Amygdala (tissue), 56 donors: ENCODE measurements around the gene NFIC.
A peak's percentile ranks its signal among the peaks of the same experiment; 100 is the strongest.
"Not testable (repeated sequence)": the region's sequence is repeated elsewhere in the genome, so short reads cannot be mapped to it uniquely, and the experiment has no call there.

Experiments used
- DNase-seq, 56 donors: peaks; one replicate each; lab custom pipeline; 2025; lab: John Stamatoyannopoulos, UW

The NFIC gene

GRCh38 chr19:3365836-3366752 is at the start of gene NFIC:
TSS of gene NFIC (plus strand) at chr19:3366583. CDS start at chr19:3366637, 54 bp downstream.
- DNase-seq = peak in 41 of 56 donors; percentile 20 to 87 (median 50)

DNA sequence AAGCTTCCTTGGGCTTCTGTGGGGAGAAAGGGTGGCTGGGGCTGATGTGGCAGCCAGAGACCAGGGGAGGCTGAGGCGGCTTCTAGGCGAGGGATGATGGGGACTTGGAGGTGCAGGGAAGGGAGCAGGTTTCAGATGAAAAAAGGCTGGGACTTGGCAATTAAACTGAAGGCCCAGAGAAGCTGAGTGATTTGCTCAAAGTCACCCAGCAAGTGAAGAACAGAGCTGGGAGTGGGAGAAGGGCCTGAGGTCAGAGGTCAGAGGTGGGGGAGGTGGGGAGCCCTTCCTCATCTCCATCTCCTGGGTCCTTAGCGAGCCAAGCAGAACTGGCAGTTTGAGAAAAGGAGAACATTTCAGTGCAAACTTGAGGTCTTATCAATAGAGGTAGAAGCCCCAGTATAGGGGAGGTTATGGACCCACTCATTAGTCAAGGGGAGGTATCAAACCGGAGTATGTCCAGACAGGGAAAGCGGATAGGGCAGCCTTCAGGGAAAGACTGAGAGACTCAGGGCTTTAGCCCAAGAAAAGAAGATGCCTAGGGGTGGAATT is 49.6 kb upstream of the NFIC start:
- DNase-seq = no peak

GRCh38 chr19:3319643-3320353 is 46.6 kb upstream of the NFIC start:
- DNase-seq = no peak

DNA sequence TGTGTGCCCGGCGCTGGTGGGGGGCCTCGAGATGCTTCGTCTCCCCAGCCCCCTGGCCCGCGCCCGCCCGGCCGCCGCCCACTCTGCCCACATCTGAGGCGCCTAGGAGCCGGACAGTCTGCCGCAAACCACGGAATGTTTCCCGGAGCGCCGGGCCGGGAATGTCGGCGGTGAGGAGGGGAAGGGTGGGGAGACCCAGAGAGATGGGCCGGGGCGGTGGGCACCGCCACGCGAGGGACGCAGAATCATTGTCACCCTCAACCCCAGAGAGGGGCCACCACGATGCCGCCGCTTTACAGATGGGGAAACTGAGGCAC is 46.1 kb upstream of the NFIC start:
- no peak for DNase-seq

GRCh38 chr19:3320853-3321252 is 45.5 kb upstream of the NFIC start:
- DNase-seq = no peak

DNA sequence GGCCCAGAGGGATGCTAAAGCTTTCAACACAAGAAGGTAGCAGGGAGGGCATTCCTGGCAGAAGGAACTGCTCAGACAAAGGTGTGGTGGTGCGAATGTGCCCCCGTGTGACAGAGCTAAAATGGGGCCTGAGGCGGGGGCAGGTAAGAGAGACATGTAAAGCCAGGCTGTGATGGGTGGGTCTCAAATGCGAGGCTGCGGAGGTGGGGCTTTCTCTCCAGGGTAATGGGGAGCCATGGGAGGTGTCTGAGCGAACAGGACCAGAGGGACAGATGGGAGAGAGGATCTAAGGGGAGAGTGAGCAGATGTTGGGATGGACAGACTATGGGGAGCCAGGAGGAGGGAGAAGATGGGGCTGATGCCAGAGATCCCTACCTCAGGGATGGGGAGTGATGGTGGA is 44.7 kb upstream of the NFIC start:
- DNase-seq = no peak

DNA sequence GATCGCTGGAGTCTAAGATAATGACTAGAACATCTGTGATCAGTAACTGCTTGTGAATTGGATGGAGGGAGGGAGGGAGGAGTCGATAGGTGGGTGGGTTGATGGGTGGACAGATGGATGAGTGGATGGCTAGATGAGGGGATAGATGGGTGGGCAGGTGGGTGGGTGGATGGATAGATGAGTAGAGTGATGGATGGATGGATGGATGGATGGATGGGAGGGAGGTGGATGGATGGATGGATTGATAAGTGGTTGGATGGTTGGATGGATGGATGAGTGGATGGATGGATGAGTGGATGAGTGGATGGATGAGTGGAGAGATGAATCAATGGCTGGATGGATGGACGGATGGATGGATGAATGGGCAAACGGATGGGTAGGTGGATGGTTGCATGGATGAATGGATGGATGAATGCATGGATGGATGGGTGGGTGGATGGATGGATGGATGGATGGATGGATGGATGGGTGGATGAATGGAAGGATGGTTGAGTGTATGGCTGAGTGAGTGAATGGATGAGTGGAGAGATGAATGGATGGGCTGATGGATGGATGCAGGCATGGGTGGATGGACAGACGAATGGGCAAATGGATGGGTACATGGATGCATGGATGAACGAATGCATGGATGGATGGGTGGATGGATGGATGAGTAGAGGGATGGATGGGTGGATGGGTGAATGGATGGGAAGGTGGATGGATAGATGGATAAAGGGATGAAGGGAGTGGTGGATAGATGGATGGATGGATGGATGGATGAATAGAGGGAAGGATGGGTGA is 44.0 kb upstream of the NFIC start:
- no peak for DNase-seq

DNA sequence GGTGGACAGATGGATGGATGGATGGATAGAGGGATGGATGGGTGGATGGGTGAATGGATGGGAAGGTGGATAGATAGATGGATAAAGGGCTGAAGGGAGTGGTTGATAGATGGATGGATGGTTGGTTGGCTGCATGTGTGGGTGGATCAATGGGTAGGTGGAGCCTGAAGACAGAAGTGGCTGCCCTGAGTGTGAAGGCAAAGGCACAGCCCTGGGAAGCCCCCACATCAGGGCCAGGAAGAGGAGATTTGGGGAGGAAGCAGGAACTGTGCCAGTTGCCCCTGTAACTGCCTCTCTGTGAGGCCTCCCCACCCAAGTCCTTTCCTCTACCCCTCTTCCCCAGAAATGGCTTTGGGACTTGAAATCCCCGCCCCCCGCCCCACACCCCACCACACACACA is 43.4 kb upstream of the NFIC start:
- no peak for DNase-seq

DNA sequence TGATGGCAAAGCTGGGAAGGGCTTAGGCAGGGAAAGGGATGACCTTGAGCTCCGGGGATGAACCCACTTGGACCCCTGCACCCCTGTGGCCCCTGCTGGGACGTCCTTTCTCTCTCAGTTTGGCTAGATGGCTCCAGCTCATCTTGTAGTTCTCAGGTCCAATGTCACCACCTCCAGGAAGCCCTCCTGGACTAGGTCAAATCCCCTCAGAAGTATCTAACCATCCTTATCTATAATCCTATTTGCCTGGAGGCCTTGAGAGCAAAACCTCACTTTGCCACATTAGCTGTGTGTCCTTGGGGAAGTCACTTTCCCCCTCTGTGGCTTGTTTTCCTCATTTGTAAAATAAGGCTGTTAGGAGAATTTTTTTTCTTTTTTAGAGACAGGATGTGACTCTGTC is 42.7 kb upstream of the NFIC start:
- no peak for DNase-seq

DNA sequence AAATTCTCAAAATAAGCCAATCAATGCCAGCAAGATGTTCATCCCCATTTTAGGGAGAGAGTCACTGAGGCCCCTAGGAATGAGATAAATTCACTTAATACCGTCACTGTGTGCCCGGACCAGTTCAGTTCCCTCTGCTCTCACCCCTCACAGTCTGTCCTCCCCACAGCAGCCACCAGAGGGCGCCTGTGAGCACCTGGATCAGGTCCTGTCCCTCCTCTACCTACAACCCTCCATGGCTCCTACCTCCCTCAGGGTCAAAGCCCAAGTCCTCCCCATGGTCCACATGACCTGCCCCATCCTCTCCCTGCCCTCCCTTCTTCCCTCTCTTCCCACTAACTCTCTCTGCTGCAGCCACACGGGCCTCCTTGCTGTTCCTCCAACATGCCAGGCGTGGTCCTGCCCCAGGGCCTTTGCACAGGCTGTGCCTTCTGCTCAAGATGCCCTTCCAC is 42.0 kb upstream of the NFIC start:
- peak in 5 of 56 donors; percentile 2 to 50 (median 15) for DNase-seq

- no peak for DNase-seq
These were observed 40.9 kb upstream of the NFIC start for GRCh38 chr19:3325451-3325850.

GRCh38 chr19:3328743-3329142 is 37.6 kb upstream of the NFIC start:
- DNase-seq = no peak

DNA sequence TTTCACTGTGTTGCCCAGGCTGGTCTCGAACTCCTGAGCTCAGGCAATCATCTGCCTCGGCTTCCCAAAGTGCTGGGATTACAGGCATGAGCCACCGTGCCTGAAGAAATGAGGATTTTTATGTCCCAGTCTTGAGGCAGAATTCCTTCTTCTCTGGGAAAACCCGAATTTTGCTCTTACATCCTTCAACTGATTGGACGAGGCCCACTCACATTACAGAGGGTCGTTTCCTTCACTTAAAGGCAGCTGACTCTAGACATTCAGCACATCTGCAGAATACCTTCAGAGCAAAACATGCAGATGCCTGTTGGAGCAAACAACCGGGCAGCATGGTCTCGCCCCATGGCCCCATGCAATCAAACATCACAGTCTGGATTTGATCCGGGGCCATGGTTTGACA is 36.3 kb upstream of the NFIC start:
- DNase-seq = no peak

DNA sequence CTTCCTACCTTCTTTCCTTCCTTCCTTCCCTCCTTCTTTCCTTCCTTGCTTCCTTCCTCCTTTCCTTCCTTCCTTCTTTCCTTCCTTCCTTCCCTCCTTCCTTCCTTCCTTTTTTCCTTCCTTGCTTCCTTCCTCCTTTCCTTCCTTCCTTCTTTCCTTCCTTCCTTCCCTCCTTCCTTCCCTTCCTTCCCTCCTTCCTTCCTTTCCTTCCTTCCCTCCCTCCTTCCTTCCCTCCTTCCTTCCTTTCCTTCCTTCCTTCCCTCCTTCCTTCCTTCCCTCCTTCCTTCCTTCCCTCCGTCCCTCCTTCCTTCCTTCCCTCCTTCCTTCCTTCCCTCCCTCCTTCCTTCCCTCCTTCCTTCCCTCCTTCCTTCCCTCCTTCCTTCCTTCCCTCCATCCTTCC is 34.2 kb upstream of the NFIC start:
- DNase-seq = not testable (repeated sequence)

DNA sequence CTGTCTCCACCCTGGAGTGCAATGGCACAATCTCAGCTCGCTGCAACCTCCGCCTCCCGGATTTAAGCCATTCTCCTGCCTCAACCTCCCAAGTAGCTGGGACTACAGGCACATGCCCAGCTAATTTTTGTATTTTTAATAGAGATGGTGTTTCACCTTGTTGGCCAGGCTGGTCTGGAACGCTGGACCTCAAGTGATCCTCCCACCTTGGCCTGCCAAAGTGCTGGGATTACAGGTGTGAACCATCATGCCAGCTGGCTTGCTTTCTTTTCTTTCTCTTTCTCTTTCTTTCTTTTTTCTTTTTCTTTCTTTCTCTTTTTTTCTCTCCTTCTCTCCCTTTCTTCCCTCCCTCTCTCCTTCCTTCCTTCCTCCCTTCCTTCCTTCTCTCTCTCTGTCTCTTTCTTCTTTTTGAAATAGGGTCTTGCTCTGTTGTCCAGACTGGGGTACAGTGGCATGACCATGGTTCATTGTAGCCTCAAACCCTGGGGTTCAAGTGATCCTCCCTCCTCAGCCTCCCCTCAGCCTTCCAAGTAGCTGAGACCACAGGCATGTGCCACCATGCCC is 33.3 kb upstream of the NFIC start:
- DNase-seq = no peak

- no peak for DNase-seq
These were observed 32.7 kb upstream of the NFIC start for GRCh38 chr19:3333662-3334061.

DNA sequence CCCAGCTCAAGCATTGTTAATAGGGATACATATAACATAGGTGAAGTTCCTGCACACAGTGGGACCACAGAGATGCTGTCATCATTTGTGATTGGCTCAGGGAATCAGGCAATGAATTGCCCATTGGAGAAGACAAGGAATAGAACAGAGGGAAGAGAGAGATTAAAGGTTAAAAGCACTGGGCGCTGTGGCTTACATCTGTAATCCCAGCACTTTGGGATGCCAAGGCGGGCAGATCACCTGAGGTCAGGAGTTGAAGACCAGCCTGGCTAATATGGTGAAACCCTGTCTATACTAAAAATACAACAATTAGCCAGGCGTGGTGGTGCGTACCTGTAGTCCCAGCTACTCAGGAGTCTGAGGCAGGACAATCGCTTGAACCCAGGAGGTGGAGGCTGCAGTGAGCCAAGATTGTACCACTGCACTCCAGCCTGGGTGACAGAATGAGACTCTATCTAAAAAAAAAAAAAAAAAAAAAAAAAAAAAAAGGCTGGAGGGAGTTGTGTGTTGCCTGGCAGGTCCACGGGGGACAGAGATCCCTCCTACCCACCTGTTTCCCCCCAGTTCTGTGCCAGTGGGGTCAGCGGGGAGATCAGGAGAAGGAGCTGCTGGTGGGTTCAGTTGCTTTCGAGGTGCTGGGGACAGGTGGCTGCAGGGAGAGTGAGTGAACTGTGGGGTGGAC is 31.5 kb upstream of the NFIC start:
- DNase-seq = not testable (repeated sequence)

- peak in 6 of 56 donors; percentile 5 to 29 (median 15) for DNase-seq
These were observed 30.7 kb upstream of the NFIC start for GRCh38 chr19:3335431-3336350.

- DNase-seq = no peak
These were observed 30.1 kb upstream of the NFIC start for GRCh38 chr19:3336351-3336679.
